Effector CD8-positive, alpha-beta T cell (primary cell): ENCODE results near the gene CTCFL.

Experiments used
- DNase-seq: peaks from one replicate; lab custom pipeline; 2025; lab: John Stamatoyannopoulos, UW

CTCFL gene

GRCh38 chr20:57559658-57560553 lies 35.0 kb upstream of the CTCFL start:
- no peak for DNase-seq

GRCh38 chr20:57559289-57559634 lies 34.3 kb upstream of the CTCFL start:
- no peak for DNase-seq

- DNase-seq, result no peak
Measured at GRCh38 chr20:57558614-57559288, 33.8 kb upstream of the CTCFL start.

GRCh38 chr20:57557926-57558613 lies 33.1 kb upstream of the CTCFL start:
- DNase-seq, result no peak

GRCh38 chr20:57556980-57557274 lies 32.0 kb upstream of the CTCFL start:
- DNase-seq, result no peak

- no peak for DNase-seq
Measured at GRCh38 chr20:57555457-57556184, 30.7 kb upstream of the CTCFL start.

GRCh38 chr20:57553376-57554018 lies 28.6 kb upstream of the CTCFL start:
- DNase-seq, result no peak

- no peak for DNase-seq
Measured at GRCh38 chr20:57552471-57552870, 27.5 kb upstream of the CTCFL start.

GRCh38 chr20:57548177-57549058 lies 23.5 kb upstream of the CTCFL start:
- no peak for DNase-seq

GRCh38 chr20:57546956-57547649 lies 22.2 kb upstream of the CTCFL start:
- DNase-seq, result no peak

GRCh38 chr20:57545927-57546662 lies 21.2 kb upstream of the CTCFL start:
- no peak for DNase-seq

GRCh38 chr20:57544838-57545564 lies 20.1 kb upstream of the CTCFL start:
- DNase-seq, result no peak

GRCh38 chr20:57543754-57544153 lies 18.8 kb upstream of the CTCFL start:
- no peak for DNase-seq

GRCh38 chr20:57540890-57541580 lies 16.1 kb upstream of the CTCFL start:
- DNase-seq, result no peak

GRCh38 chr20:57539889-57540288 lies 14.9 kb upstream of the CTCFL start:
- DNase-seq, result no peak

- no peak for DNase-seq
Measured at GRCh38 chr20:57537822-57538221, 12.9 kb upstream of the CTCFL start.

- DNase-seq, result no peak
Measured at GRCh38 chr20:57536771-57537724, 12.1 kb upstream of the CTCFL start.
